ENCODE measurements around the gene ATP2B2. TPM values are rescaled to one million over a fixed set of nuclear protein-coding genes. Genes with fewer than 3 reads are reported as not detected.

The ATP2B2 gene
- total RNA-seq, 2 donors from 2014 or later = 0.14 to 0.74 TPM

DNA sequence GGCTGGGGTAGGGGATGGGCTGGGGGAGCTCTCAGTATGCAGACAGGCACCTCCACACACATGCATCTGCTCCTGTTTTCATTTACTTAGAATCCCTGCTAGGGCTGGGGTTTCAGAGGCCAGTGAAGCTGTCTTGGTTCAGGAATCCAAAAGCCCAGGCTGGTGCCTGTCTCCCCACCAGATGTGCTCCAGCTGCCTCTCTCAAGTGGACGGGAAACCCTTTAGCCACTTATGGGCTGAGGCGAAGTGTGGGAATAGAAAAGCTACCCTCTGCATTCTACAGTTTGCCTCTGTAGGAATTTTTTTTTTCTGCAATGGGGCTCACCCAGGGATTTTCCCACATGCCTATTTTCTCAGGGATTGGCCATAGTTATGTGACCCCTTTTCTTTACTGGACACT, 72.5 kb downstream of the ATP2B2 start:
- H3K36me3 ChIP-seq = no peaks in the 10 kb centered on the region
- H3K4me1 ChIP-seq (replicated peaks) = no peaks in the 10 kb centered on the region
- no peak overlapping the region for H3K4me3 ChIP-seq
- no peak for TF ChIP-seq POLR2AphosphoS5 (IDR thresholded peaks at IDR 0.05)
- TF ChIP-seq POLR2A (IDR thresholded peaks at IDR 0.05) = no peak
- TF ChIP-seq, protein P1, sequence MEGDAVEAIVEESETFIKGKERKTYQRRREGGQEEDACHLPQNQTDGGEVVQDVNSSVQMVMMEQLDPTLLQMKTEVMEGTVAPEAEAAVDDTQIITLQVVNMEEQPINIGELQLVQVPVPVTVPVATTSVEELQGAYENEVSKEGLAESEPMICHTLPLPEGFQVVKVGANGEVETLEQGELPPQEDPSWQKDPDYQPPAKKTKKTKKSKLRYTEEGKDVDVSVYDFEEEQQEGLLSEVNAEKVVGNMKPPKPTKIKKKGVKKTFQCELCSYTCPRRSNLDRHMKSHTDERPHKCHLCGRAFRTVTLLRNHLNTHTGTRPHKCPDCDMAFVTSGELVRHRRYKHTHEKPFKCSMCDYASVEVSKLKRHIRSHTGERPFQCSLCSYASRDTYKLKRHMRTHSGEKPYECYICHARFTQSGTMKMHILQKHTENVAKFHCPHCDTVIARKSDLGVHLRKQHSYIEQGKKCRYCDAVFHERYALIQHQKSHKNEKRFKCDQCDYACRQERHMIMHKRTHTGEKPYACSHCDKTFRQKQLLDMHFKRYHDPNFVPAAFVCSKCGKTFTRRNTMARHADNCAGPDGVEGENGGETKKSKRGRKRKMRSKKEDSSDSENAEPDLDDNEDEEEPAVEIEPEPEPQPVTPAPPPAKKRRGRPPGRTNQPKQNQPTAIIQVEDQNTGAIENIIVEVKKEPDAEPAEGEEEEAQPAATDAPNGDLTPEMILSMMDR (IDR thresholded peaks at IDR 0.05) = no peak
- DNase-seq (ENCODE audit: low spot score) = no peak
- H3K27ac ChIP-seq = no peak overlapping the region
- intact Hi-C loops (cut with DNase I) = no loop called here
- 83% methylated on average over 2 of the region's 2 CpGs for WGBS
- H3K27me3 ChIP-seq (replicated peaks; ENCODE audit: insufficient read depth) = no peaks in the 10 kb centered on the region
- H3K9me3 ChIP-seq = no peaks in the 10 kb centered on the region

DNA sequence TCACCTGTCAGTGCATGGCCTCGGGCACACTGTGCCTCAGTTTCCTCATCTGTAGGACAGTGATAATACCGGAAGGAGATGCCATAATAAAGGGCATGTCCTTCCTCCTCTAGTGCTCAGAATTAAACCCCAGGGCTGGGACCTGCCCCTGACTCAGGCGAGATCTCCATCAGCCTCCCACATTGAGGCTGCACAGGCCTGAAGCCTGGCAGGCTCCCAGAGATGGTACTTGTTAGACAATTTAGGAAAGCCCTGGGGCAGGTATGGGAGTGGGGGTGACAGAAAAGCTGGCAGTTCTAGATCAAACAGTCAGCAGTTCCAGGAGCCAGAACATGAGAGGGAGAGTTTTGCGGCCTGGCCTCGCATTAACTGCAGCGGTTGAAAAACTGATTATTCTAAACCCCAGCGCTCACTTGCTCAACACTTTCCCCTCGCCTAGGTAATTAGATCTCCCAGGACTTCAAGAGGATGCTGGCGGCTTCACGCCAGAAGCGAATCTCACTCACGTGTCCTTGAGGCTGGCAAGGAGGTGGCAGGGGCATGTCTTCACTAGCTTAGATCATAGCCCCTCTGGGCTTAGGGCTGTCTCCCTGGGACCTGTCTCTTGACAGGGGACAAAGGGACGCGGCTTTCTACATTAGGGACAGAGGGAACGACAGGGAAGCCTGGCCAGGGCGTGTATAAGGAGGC, 73.1 kb downstream of the ATP2B2 start:
- intact Hi-C loops (cut with DNase I) = no loop called here
- DNase-seq (ENCODE audit: low spot score) = no peak
- Histone ChIP-seq H3K27ac (no peak overlapping the region), H3K9me3 (no peaks in the 10 kb centered on the region), H3K4me1 (replicated peaks) (no peaks in the 10 kb centered on the region), H3K4me3 (no peak overlapping the region), H3K36me3 (no peaks in the 10 kb centered on the region), H3K27me3 (replicated peaks; ENCODE audit: insufficient read depth) (no peaks in the 10 kb centered on the region)
- WGBS = 50% methylated on average over 16 of the region's 16 CpGs
- TF ChIP-seq, protein P1 (IDR thresholded peaks at IDR 0.05) = no peak
- TF ChIP-seq POLR2AphosphoS5 (IDR thresholded peaks at IDR 0.05) (no peak), POLR2A (IDR thresholded peaks at IDR 0.05) (no peak)

DNA sequence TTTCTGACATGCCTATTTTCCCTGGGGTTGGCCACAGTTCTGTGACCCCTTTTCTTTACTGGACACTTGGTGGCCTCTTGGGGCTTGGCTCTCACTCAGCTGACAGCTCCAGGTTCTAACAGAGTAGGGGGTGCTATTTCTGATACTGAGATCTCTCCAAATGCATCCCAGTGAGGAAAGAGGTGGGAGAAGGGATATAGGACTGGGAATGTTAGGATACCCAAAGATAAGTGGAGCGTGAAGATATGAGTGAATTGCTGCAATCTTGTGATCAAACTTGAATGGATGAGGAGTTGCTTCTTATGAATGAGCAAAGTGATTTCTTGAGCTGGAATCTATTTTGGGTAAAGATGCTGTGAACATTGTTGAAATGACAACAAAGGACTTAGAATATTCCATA, 74.6 kb downstream of the ATP2B2 start:
- Histone ChIP-seq H3K27me3 (replicated peaks; ENCODE audit: insufficient read depth) (no peaks in the 10 kb centered on the region), H3K27ac (no peak overlapping the region), H3K4me3 (no peak overlapping the region), H3K36me3 (no peaks in the 10 kb centered on the region), H3K9me3 (no peaks in the 10 kb centered on the region), H3K4me1 (replicated peaks) (no peaks in the 10 kb centered on the region)
- 89% methylated on average over 1 of the region's 1 CpG for WGBS
- TF ChIP-seq POLR2AphosphoS5 (IDR thresholded peaks at IDR 0.05) (no peak), POLR2A (IDR thresholded peaks at IDR 0.05) (no peak)
- TF ChIP-seq, protein P1 (IDR thresholded peaks at IDR 0.05) = no peak
- DNase-seq (ENCODE audit: low spot score) = no peak
- intact Hi-C loops (cut with DNase I) = no loop called here

DNA sequence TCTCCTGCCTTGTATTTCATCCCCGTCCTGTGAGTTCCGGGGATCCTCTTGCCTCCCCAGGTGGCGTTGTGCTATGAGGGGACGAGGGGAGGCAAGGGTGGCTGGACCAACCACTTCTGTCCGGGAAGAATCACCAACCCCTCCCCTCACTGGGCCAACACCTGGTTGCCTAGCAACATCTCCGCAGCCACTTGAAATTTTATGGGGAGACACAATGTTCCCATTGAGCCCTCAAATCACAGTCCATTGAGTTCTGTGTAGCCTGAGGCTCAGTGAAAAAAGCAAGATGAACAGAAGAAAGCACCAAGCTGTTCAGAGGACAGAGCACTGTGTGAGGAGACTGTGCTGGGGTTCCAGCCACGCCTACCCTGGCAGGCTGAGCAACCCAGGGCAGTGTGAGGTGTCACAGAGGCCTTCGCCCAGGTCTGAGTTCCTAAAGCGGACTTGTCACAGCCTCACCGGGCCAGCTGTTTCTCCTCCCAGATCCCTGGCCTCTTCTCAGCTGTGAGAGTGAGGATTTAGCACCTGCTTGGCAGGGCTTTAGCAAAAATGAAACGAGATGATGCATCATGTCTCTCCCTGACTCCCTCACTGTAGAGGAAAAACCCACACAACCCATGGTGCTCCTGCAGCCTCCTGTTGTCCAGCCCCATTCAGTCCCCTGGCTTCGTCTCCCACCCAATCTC, 76.8 kb downstream of the ATP2B2 start:
- TF ChIP-seq, protein P1 (IDR thresholded peaks at IDR 0.05) = no peak
- TF ChIP-seq POLR2AphosphoS5 (IDR thresholded peaks at IDR 0.05) = peak; percentile 81
- 27% methylated on average over 12 of the region's 12 CpGs for WGBS
- no peaks in the 10 kb centered on the region for H3K27me3 ChIP-seq (replicated peaks; ENCODE audit: insufficient read depth)
- H3K4me3 ChIP-seq = no peak overlapping the region
- H3K27ac ChIP-seq = no peak overlapping the region
- H3K36me3 ChIP-seq = no peaks in the 10 kb centered on the region
- H3K4me1 ChIP-seq (replicated peaks) = no peaks in the 10 kb centered on the region
- no peaks in the 10 kb centered on the region for H3K9me3 ChIP-seq
- intact Hi-C loops (cut with DNase I) = no loop called here
- peak; percentile 64 for DNase-seq (ENCODE audit: low spot score)
